ENCODE measurements around the gene C1QTNF8. TPM values are rescaled to one million over a fixed set of nuclear protein-coding genes. Genes with fewer than 3 reads are reported as not detected.

Gene C1QTNF8
- total RNA-seq, 1 experiment from 2014 or later = 0.27 TPM

DNA sequence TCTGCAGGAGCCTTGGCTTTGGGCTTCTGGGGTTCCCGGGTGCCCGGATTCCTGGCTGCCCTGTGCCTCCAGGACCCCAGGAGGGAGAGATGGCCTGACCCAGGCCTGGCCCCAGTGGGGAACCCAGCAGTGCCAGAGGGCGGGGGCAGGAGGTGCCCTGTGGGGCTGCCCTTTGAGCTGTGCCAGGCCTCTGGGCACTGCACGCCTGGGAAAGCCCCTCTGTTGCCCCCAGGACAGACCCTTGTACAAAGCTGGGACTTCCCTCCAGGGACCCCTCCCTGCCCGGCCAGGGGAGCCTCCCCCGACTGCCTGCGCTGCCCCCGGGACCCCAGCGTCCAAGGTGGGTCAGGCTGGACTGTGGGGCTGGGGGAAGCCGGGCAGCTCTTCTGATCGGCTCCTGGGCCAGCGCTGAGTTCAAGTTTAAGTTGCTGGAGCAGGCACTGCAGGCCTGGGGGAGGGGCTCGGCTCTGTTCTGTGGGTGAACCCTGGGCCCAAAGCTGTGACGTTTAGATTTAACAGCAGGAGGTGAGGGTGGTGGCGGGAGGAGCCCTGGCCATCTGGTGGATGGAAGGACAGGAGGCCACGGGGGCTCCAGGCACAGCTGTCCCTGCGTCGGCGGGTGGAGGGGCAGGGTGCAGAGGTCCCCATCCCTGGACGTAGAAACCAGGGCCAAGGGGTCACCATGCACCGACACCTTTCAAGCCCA, 27.6 kb upstream of the C1QTNF8 start:
- H3K9me3 ChIP-seq (ENCODE audit: control insufficient read depth in 1 of 2, insufficient read depth in 1 of 2, low read depth in 1 of 2, low read length in 2 of 2) = no peaks in the 10 kb centered on the region
- H3K27ac ChIP-seq (ENCODE audit: low read depth, low read length) = no peak overlapping the region; the same call in 1 of the 2 replicates
- peaks cover 12 to 13% of the 10 kb centered on the region in 2 experiments; a peak in 3 of 4 replicates for H3K4me1 ChIP-seq (ENCODE audit: control insufficient read depth in 1 of 2, insufficient read depth in 2 of 2, low read length in 2 of 2)
- no peak overlapping the region for H3K4me2 ChIP-seq (ENCODE audit: low read length)
- no peaks in the 10 kb centered on the region for H3K79me2 ChIP-seq (ENCODE audit: insufficient read depth, low read length)
- intact Hi-C loops (cut with micrococcal nuclease) = no loop called here
- DNase-seq (ENCODE audit: low read depth, low spot score) = no peak
- no peak overlapping the region for H3K9ac ChIP-seq (ENCODE audit: low read length)
- TF ChIP-seq, protein P1, sequence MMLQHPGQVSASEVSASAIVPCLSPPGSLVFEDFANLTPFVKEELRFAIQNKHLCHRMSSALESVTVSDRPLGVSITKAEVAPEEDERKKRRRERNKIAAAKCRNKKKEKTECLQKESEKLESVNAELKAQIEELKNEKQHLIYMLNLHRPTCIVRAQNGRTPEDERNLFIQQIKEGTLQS (IDR thresholded peaks at IDR 0.05) = no peak
- no peak for TF ChIP-seq SRF (IDR thresholded peaks at IDR 0.05; ENCODE audit: low read depth)
- TF ChIP-seq, protein P2, sequence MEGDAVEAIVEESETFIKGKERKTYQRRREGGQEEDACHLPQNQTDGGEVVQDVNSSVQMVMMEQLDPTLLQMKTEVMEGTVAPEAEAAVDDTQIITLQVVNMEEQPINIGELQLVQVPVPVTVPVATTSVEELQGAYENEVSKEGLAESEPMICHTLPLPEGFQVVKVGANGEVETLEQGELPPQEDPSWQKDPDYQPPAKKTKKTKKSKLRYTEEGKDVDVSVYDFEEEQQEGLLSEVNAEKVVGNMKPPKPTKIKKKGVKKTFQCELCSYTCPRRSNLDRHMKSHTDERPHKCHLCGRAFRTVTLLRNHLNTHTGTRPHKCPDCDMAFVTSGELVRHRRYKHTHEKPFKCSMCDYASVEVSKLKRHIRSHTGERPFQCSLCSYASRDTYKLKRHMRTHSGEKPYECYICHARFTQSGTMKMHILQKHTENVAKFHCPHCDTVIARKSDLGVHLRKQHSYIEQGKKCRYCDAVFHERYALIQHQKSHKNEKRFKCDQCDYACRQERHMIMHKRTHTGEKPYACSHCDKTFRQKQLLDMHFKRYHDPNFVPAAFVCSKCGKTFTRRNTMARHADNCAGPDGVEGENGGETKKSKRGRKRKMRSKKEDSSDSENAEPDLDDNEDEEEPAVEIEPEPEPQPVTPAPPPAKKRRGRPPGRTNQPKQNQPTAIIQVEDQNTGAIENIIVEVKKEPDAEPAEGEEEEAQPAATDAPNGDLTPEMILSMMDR (IDR thresholded peaks at IDR 0.05 in 2 of 3, conservative IDR thresholded peaks at IDR 0.05 in 1 of 3; ENCODE audit: borderline replicate concordance in 1 of 3, insufficient read depth in 1 of 3, low read depth in 2 of 3, low read length in 2 of 3) = no peak
- TF ChIP-seq, protein P3, sequence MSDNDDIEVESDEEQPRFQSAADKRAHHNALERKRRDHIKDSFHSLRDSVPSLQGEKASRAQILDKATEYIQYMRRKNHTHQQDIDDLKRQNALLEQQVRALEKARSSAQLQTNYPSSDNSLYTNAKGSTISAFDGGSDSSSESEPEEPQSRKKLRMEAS (IDR thresholded peaks at IDR 0.05) = no peak
- TF ChIP-seq FOSL1 (IDR thresholded peaks at IDR 0.05; ENCODE audit: low read depth) = no peak
- no peak for TF ChIP-seq SP1 (IDR thresholded peaks at IDR 0.05; ENCODE audit: low read depth)
- TF ChIP-seq YY1 (IDR thresholded peaks at IDR 0.05; ENCODE audit: extremely low read depth, insufficient replicate concordance, low read depth, low read length) = no peak
- TF ChIP-seq, protein P4, sequence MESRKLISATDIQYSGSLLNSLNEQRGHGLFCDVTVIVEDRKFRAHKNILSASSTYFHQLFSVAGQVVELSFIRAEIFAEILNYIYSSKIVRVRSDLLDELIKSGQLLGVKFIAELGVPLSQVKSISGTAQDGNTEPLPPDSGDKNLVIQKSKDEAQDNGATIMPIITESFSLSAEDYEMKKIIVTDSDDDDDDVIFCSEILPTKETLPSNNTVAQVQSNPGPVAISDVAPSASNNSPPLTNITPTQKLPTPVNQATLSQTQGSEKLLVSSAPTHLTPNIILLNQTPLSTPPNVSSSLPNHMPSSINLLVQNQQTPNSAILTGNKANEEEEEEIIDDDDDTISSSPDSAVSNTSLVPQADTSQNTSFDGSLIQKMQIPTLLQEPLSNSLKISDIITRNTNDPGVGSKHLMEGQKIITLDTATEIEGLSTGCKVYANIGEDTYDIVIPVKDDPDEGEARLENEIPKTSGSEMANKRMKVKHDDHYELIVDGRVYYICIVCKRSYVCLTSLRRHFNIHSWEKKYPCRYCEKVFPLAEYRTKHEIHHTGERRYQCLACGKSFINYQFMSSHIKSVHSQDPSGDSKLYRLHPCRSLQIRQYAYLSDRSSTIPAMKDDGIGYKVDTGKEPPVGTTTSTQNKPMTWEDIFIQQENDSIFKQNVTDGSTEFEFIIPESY (IDR thresholded peaks at IDR 0.05; ENCODE audit: extremely low read depth, insufficient replicate concordance, low read length) = no peak
- no peak for TF ChIP-seq ELF1 (IDR thresholded peaks at IDR 0.05; ENCODE audit: borderline replicate concordance, low read depth)
- TF ChIP-seq, protein P5, sequence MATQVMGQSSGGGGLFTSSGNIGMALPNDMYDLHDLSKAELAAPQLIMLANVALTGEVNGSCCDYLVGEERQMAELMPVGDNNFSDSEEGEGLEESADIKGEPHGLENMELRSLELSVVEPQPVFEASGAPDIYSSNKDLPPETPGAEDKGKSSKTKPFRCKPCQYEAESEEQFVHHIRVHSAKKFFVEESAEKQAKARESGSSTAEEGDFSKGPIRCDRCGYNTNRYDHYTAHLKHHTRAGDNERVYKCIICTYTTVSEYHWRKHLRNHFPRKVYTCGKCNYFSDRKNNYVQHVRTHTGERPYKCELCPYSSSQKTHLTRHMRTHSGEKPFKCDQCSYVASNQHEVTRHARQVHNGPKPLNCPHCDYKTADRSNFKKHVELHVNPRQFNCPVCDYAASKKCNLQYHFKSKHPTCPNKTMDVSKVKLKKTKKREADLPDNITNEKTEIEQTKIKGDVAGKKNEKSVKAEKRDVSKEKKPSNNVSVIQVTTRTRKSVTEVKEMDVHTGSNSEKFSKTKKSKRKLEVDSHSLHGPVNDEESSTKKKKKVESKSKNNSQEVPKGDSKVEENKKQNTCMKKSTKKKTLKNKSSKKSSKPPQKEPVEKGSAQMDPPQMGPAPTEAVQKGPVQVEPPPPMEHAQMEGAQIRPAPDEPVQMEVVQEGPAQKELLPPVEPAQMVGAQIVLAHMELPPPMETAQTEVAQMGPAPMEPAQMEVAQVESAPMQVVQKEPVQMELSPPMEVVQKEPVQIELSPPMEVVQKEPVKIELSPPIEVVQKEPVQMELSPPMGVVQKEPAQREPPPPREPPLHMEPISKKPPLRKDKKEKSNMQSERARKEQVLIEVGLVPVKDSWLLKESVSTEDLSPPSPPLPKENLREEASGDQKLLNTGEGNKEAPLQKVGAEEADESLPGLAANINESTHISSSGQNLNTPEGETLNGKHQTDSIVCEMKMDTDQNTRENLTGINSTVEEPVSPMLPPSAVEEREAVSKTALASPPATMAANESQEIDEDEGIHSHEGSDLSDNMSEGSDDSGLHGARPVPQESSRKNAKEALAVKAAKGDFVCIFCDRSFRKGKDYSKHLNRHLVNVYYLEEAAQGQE (IDR thresholded peaks at IDR 0.05; ENCODE audit: low read depth) = no peak
- no peak for TF ChIP-seq EZH2 (IDR thresholded peaks at IDR 0.05)
- TF ChIP-seq ZFX (IDR thresholded peaks at IDR 0.05) = no peak
- no peak overlapping the region for H2AFZ ChIP-seq (ENCODE audit: low read depth, low read length, poor library complexity, severe bottlenecking)
- ChIA-PET POLR2A (no interaction called here), RAD21 (ENCODE audit: low non-redundant PET in 1 of 2, low total read pairs in 2 of 2, uncharacterized antibody in 2 of 2, unreplicated experiment in 2 of 2) (no interaction called here), CTCF (interaction anchor here (0.6 kb wide), 1 partner anchor 21 kb away, joined by 3 read pairs; no protein-coding TSS in a partner anchor)
- ATAC-seq = no peak
- H3K9me2 ChIP-seq (ENCODE audit: insufficient read depth) = no peaks in the 10 kb centered on the region
- no peaks in the 10 kb centered on the region for H4K20me1 ChIP-seq (ENCODE audit: insufficient read depth)
- H3K27me3 ChIP-seq (ENCODE audit: insufficient read depth, low read length) = no peaks in the 10 kb centered on the region
- no TSS peak for BruUV-seq (replicated peaks)
- H3K36me3 ChIP-seq (ENCODE audit: control insufficient read depth in 1 of 2, insufficient read depth in 2 of 2, low read length in 2 of 2) = no peaks in the 10 kb centered on the region
- H3K4me3 ChIP-seq (replicated peaks in 1 of 2; ENCODE audit: low read depth in 1 of 2, low read length in 2 of 2) = no peak overlapping the region
